Naive thymus-derived CD4-positive, alpha-beta T cell (primary cell): ENCODE data around the gene PGBD4. TPM values are rescaled to one million over a fixed set of nuclear protein-coding genes. Genes with fewer than 3 reads are reported as not detected.

Experiments
- ATAC-seq: fragments of 150-1000 bp; cut with Tn5 transposase; 2 replicates; pipeline ENCODE4 v1.10.0; 2021; ENCODE audit warnings: mild to moderate bottlenecking, moderate library complexity
- CTCF ChIA-PET: fragments of 350-600 bp; sonication (Branson Sonifier 250); formaldehyde crosslinking; loops from one replicate; lab custom pipeline; 2021; ENCODE audit warnings: antibody characterized with exemption; lab: Charles Lee
- POLR2A ChIA-PET: fragments of 350-600 bp; sonication (Branson Sonifier 250); formaldehyde crosslinking; loops from one replicate; lab custom pipeline; 2021; ENCODE audit warnings: antibody characterized with exemption, inconsistent platforms; lab: Charles Lee
- DNase-seq, 9 donors: peaks; one replicate each; pipeline versions ENCODE4 v3.0.0 to v3.0.0-alpha.2; 2020 to 2022; ENCODE audit warnings: mixed read lengths in 1 of 9
- H3K27ac ChIP-seq: one replicate; pipeline ENCODE4 v1.7.0; 2013; ENCODE audit warnings: mild to moderate bottlenecking, low read depth, low read length, moderate library complexity
- H3K27me3 ChIP-seq, 2 donors: one replicate each; pipeline ENCODE4 v1.7.0; 2013; ENCODE audit warnings: low read length in 2 of 2, mild to moderate bottlenecking in 2 of 2, moderate library complexity in 2 of 2; ENCODE audit not compliant: control insufficient read depth in 2 of 2, insufficient read depth in 2 of 2
- H3K36me3 ChIP-seq, 3 experiments: 1 replicate in 2 of 3; 2 replicates in 1 of 3; pipeline ENCODE4 v1.7.0; 2013; ENCODE audit warnings: low read length in 3 of 3, mild to moderate bottlenecking in 3 of 3, moderate library complexity in 1 of 3; ENCODE audit not compliant: insufficient read depth in 3 of 3, control insufficient read depth in 2 of 3
- H3K4me1 ChIP-seq, 2 donors: one replicate each; pipeline ENCODE4 v1.7.0; 2013; ENCODE audit warnings: low read length in 2 of 2, mild to moderate bottlenecking in 2 of 2, moderate library complexity in 1 of 2; ENCODE audit not compliant: control insufficient read depth in 2 of 2, insufficient read depth in 2 of 2
- H3K4me3 ChIP-seq: 2 replicates; pipeline ENCODE4 v1.7.0; 2013; ENCODE audit warnings: mild to moderate bottlenecking, low read length
- H3K9me3 ChIP-seq, 3 experiments: 1 replicate in 2 of 3; 2 replicates in 1 of 3; pipeline ENCODE4 v1.7.0; 2013; ENCODE audit warnings: low read length in 3 of 3; ENCODE audit not compliant: control insufficient read depth in 2 of 3
- H3K27ac Mint-ChIP-seq, 9 donors: one replicate each; pipeline ENCODE4 v1.8.0; 2020 to 2022; ENCODE audit warnings: mixed read lengths in 9 of 9, mild to moderate bottlenecking in 8 of 9, moderate library complexity in 5 of 9, inconsistent platforms in 2 of 9
- H3K27me3 Mint-ChIP-seq, 5 donors: one replicate each; pipeline ENCODE4 v1.8.0; 2021 to 2022; ENCODE audit warnings: mixed read lengths in 5 of 5, mild to moderate bottlenecking in 1 of 5
- H3K36me3 Mint-ChIP-seq, 5 donors: one replicate each; pipeline ENCODE4 v1.8.0; 2020 to 2022; ENCODE audit warnings: mixed read lengths in 5 of 5, mild to moderate bottlenecking in 3 of 5, inconsistent platforms in 1 of 5
- H3K4me1 Mint-ChIP-seq, 7 donors: one replicate each; pipeline ENCODE4 v1.8.0; 2020 to 2022; ENCODE audit warnings: mixed read lengths in 7 of 7, mild to moderate bottlenecking in 3 of 7, inconsistent platforms in 1 of 7
- H3K4me3 Mint-ChIP-seq, 10 donors: one replicate each; pipeline ENCODE4 v1.8.0; 2020 to 2022; ENCODE audit warnings: mild to moderate bottlenecking in 10 of 10, mixed read lengths in 10 of 10, moderate library complexity in 6 of 10, inconsistent platforms in 2 of 10
- H3K9me3 Mint-ChIP-seq, 11 donors: one replicate each; pipeline ENCODE4 v1.8.0; 2020 to 2022; ENCODE audit warnings: mixed read lengths in 11 of 11, mild to moderate bottlenecking in 4 of 11, inconsistent platforms in 1 of 11, moderate library complexity in 1 of 11
- intact Hi-C, 2 donors: fragments of 100-400 bp; cut with micrococcal nuclease; formaldehyde crosslinking; loops; one replicate each; pipeline ENCODE4 v1.15.1; 2023
- polyA plus RNA-seq, 2 donors: library from polyadenylated mRNA; unstranded; fragments of 300-500 nt; fragmentation: Illumina TruSeq; gene quantifications; one replicate each; pipeline ENCODE4 v1.2.3, GENCODE V29; 2021
- total RNA-seq, 6 experiments: library from RNA in 5 of 6; stranded (reverse) in 5 of 6; gene quantifications; 1 replicate in 5 of 6; 2 replicates in 1 of 6; pipeline ENCODE4 v1.2.3 and lab custom pipeline; 2021 to 2026

PGBD4 gene
- total and polyA plus RNA-seq, 7 experiments from 2014 or later = 1.5 to 6.5 (median 3.5) TPM

DNA sequence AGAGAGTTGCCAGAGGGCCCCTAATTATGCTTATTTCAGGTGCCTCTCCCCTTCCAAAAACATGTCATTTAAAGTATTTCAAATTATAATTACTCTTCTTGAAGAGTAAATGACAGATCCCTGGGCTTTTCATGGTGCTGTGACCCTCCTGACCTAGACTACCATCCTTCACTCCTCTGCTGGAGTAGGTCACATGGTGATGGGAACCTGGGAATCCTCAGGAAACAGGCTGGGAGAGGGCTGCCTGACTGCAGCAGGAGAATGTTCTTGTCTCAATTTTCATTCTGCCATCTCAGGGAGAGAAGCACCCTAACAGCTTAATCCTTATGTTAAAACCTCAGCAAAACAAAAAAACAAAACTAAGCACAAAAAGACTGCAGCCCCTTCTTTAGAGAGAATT, 24.6 kb downstream of the PGBD4 start:
- H3K27ac ChIP-seq = no peak overlapping the region
- no peaks in the 10 kb centered on the region for H3K9me3 ChIP-seq
- Mint-ChIP-seq H3K4me1 (no peaks in the 10 kb centered on the region), H3K9me3 (peaks cover 0 to 9% (median 0%) of the 10 kb centered on the region in 11 donors), H3K27ac (no peak overlapping the region), H3K4me3 (no peak overlapping the region), H3K27me3 (peaks cover 0 to 16% (median 0%) of the 10 kb centered on the region in 5 donors), H3K36me3 (peaks cover 0 to 1% (median 0%) of the 10 kb centered on the region in 5 donors)
- ChIA-PET POLR2A (interaction anchor here (0.6 kb wide), 1 partner anchor 11 kb away, joined by 3 read pairs; no protein-coding TSS in a partner anchor), CTCF (interaction anchor here (0.7 kb wide), 1 partner anchor 211 kb away, joined by 3 read pairs; no protein-coding TSS in a partner anchor)
- H3K27me3 ChIP-seq = no peaks in the 10 kb centered on the region
- no peaks in the 10 kb centered on the region for H3K4me1 ChIP-seq
- intact Hi-C loops = no loop called here
- DNase-seq = no peak
- no peaks in the 10 kb centered on the region for H3K36me3 ChIP-seq
- H3K4me3 ChIP-seq = no peak overlapping the region
- no peak for ATAC-seq

GRCh38 chr15:34128898-34129297, 27.0 kb downstream of the PGBD4 start:
- Histone ChIP-seq H3K4me1 (no peaks in the 10 kb centered on the region), H3K27ac (no peak overlapping the region), H3K27me3 (no peaks in the 10 kb centered on the region), H3K4me3 (no peak overlapping the region), H3K36me3 (no peaks in the 10 kb centered on the region), H3K9me3 (no peaks in the 10 kb centered on the region)
- Mint-ChIP-seq H3K27ac (no peak overlapping the region), H3K4me3 (no peak overlapping the region), H3K27me3 (peaks cover 0 to 12% (median 0%) of the 10 kb centered on the region in 5 donors), H3K4me1 (no peaks in the 10 kb centered on the region), H3K36me3 (peaks cover 0 to 5% (median 0%) of the 10 kb centered on the region in 5 donors), H3K9me3 (peaks cover 0 to 9% (median 0%) of the 10 kb centered on the region in 11 donors)
- intact Hi-C loops = no loop called here
- ATAC-seq = no peak
- POLR2A ChIA-PET = no interaction called here
- CTCF ChIA-PET = no interaction called here
- no peak for DNase-seq

DNA sequence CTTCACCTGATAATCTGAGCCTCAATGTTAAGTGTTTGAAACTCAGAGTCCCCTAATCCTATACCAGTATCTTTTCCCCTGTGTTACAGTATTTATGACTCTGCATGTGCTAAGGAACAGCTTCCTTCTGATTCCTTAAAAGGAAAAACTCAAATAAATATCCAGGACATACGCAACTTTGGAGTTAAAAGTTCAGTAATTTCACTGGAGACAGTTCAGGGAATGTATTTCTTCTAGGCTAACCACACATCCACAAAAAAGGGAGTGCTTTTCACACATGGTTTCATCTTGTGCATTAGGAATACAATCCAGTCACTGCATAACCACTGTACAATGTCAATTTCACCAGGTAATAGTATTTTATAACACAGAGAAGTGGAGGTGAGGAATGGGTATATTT, 31.0 kb downstream of the PGBD4 start:
- CTCF ChIA-PET = no interaction called here
- peaks cover 0 to 5% (median 0%) of the 10 kb centered on the region in 5 donors for H3K36me3 Mint-ChIP-seq
- no peak for ATAC-seq

GRCh38 chr15:34133511-34133910, 31.6 kb downstream of the PGBD4 start:
- CTCF ChIA-PET = no interaction called here

More for the DNA sequence above, 31.0 kb downstream of the PGBD4 start:
- DNase-seq = no peak
- H3K4me1 ChIP-seq = no peaks in the 10 kb centered on the region
- no peaks in the 10 kb centered on the region for H3K27me3 ChIP-seq
- no peak overlapping the region for H3K4me3 Mint-ChIP-seq
- H3K27ac Mint-ChIP-seq = no peak overlapping the region
- intact Hi-C loops = no loop called here
- H3K27ac ChIP-seq = no peak overlapping the region
- H3K4me1 Mint-ChIP-seq = no peaks in the 10 kb centered on the region
- H3K9me3 ChIP-seq = no peaks in the 10 kb centered on the region
- H3K36me3 ChIP-seq = no peaks in the 10 kb centered on the region
- H3K27me3 Mint-ChIP-seq = no peaks in the 10 kb centered on the region
- POLR2A ChIA-PET = no interaction called here
- H3K9me3 Mint-ChIP-seq = peaks cover 0 to 2% (median 0%) of the 10 kb centered on the region in 11 donors
- H3K4me3 ChIP-seq = no peak overlapping the region

DNA sequence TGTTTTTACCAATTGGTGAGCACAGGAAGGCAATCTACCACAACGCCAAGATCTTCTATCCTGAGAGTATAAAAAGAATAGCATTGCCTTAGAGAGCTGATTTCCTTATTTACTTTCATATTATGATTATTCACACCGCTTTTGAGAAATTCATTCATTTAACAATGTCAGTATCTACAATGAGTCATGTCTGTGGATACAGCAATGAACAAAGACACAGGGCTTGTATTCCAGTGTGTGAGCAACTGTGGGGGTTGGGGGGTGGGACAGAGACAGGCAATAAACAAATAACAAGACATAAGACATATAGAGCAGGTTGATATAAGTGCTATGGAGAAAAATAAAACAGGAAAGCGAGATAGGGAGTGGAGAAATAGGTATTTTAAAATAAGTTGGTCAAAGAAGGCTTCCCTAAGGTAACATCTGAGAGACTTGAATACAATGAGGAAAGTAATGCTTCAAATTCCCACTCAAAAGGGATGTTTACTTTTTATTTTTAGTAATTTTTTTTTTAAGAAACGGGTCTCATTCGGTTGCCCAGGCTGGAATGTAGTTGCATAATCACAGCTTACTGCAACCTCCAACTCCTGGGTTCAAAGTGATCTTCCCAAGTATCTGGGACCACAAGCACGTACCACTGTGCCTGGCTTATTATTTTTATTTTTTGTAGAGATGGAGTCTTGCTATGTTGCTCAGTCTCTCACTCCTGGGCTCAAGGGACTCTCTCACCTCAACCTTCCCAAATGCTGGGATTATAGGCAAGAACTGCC, 45.7 kb downstream of the PGBD4 start:
- Histone ChIP-seq H3K4me1 (no peaks in the 10 kb centered on the region), H3K27me3 (no peaks in the 10 kb centered on the region), H3K4me3 (no peak overlapping the region), H3K9me3 (no peaks in the 10 kb centered on the region), H3K36me3 (peaks cover 1 to 28% (median 4%) of the 10 kb centered on the region in 3 experiments), H3K27ac (no peak overlapping the region)
- no peaks in the 10 kb centered on the region for H3K4me1 Mint-ChIP-seq
- POLR2A ChIA-PET = no interaction called here
- H3K9me3 Mint-ChIP-seq = no peaks in the 10 kb centered on the region
- H3K4me3 Mint-ChIP-seq = no peak overlapping the region
- H3K36me3 Mint-ChIP-seq = peaks cover 0 to 47% (median 25%) of the 10 kb centered on the region in 5 donors
- intact Hi-C loops = no loop called here
- H3K27me3 Mint-ChIP-seq = no peaks in the 10 kb centered on the region
- DNase-seq (no peak), ATAC-seq (no peak)
- CTCF ChIA-PET = no interaction called here
- H3K27ac Mint-ChIP-seq = peak overlapping the region in 4 of 9 donors; percentile 1 to 64 (median 23)

More at GRCh38 chr15:34133511-34133910, 31.6 kb downstream of the PGBD4 start:
- H3K27me3 ChIP-seq = no peaks in the 10 kb centered on the region
- H3K27me3 Mint-ChIP-seq = no peaks in the 10 kb centered on the region
- H3K4me1 ChIP-seq = no peaks in the 10 kb centered on the region
- no peak for DNase-seq
- intact Hi-C loops = no loop called here
- H3K4me3 ChIP-seq = no peak overlapping the region
- H3K36me3 Mint-ChIP-seq = peaks cover 0 to 9% (median 0%) of the 10 kb centered on the region in 5 donors
- no peak overlapping the region for H3K4me3 Mint-ChIP-seq
- H3K9me3 ChIP-seq = no peaks in the 10 kb centered on the region
- H3K4me1 Mint-ChIP-seq = no peaks in the 10 kb centered on the region
- no peaks in the 10 kb centered on the region for H3K9me3 Mint-ChIP-seq
- H3K36me3 ChIP-seq = no peaks in the 10 kb centered on the region
- no peak overlapping the region for H3K27ac ChIP-seq
- POLR2A ChIA-PET = no interaction called here
- no peak for ATAC-seq
- no peak overlapping the region for H3K27ac Mint-ChIP-seq

GRCh38 chr15:34154725-34155204, 52.9 kb downstream of the PGBD4 start:
- no peaks in the 10 kb centered on the region for H3K4me1 ChIP-seq
- DNase-seq (no peak), ATAC-seq (no peak)
- peak overlapping the region in 1 of 9 donors; percentile 1 for H3K27ac Mint-ChIP-seq
- no peak overlapping the region for H3K27ac ChIP-seq
- H3K9me3 ChIP-seq = peaks cover 0 to 22% (median 7%) of the 10 kb centered on the region in 3 experiments
- H3K27me3 Mint-ChIP-seq = no peaks in the 10 kb centered on the region
- peaks cover 5 to 34% (median 20%) of the 10 kb centered on the region in 11 donors for H3K9me3 Mint-ChIP-seq
- ChIA-PET POLR2A (interaction anchor here (0.7 kb wide), 1 partner anchor 36 kb away, joined by 4 read pairs; no protein-coding TSS in a partner anchor), CTCF (interaction anchor here (0.9 kb wide), 1 partner anchor 213 kb away, joined by 4 read pairs; no protein-coding TSS in a partner anchor)
- H3K36me3 Mint-ChIP-seq = peaks cover 16 to 82% (median 70%) of the 10 kb centered on the region in 5 donors
- H3K4me3 Mint-ChIP-seq = peak overlapping the region in 1 of 10 donors; percentile 6
- peaks cover 0 to 43% (median 5%) of the 10 kb centered on the region in 3 experiments for H3K36me3 ChIP-seq
- no peaks in the 10 kb centered on the region for H3K27me3 ChIP-seq
- H3K4me3 ChIP-seq = no peak overlapping the region
- intact Hi-C loops = no loop called here
- no peaks in the 10 kb centered on the region for H3K4me1 Mint-ChIP-seq
